OCI-LY7 (cell line): ENCODE measurements around the gene APOBEC3A. TPM values are rescaled to one million over a fixed set of nuclear protein-coding genes. Genes with fewer than 3 reads are reported as not detected.

Experiments
- BruUV-seq: library from RNA; stranded (reverse); fragments of 400-500 nt; replicated peaks from 2 replicates; lab custom pipeline; 2021; lab: Mats Ljungman, UMichigan
- CTCF ChIA-PET: fragments of 300-600 bp; sonication (Branson Sonifier 250); formaldehyde crosslinking; loops from one replicate; lab custom pipeline; 2022; ENCODE audit warnings: antibody characterized with exemption; ENCODE audit not compliant: unreplicated experiment; lab: Charles Lee
- POLR2A ChIA-PET: fragments of 300-600 bp; sonication (Branson Sonifier 250); formaldehyde crosslinking; loops from one replicate; lab custom pipeline; 2022; ENCODE audit warnings: antibody characterized with exemption; lab: Charles Lee
- DNase-seq: peaks from one replicate; pipeline ENCODE4 v3.0.0-alpha.2; 2015; ENCODE audit warnings: low spot score
- H2AFZ ChIP-seq: fragments of 200-600 bp; sonication (generic), shearing (Covaris generic); 2 replicates; pipeline ENCODE4 v1.6.1; 2014; ENCODE audit warnings: mild to moderate bottlenecking, antibody characterized with exemption, low read length, moderate library complexity
- H3K27ac ChIP-seq: fragments of 200-600 bp; sonication (generic); 2 replicates; pipeline ENCODE4 v1.5.1; 2014; ENCODE audit warnings: mixed run types, low read depth, mild to moderate bottlenecking, moderate library complexity, low read length, inconsistent platforms; ENCODE audit not compliant: poor library complexity, severe bottlenecking
- H3K36me3 ChIP-seq: fragments of 200-600 bp; sonication (generic); 2 replicates; pipeline ENCODE4 v1.6.1; 2014; ENCODE audit warnings: mild to moderate bottlenecking, antibody characterized with exemption, low read length, moderate library complexity, mixed read lengths; ENCODE audit not compliant: insufficient read depth
- H3K4me1 ChIP-seq: fragments of 200-600 bp; sonication (generic); 2 replicates; pipeline ENCODE4 v1.5.1; 2014; ENCODE audit warnings: mild to moderate bottlenecking, low read length; ENCODE audit not compliant: insufficient read depth, poor library complexity, severe bottlenecking
- H3K4me2 ChIP-seq: fragments of 200-600 bp; sonication (generic); 2 replicates; pipeline ENCODE4 v1.6.1; 2014; ENCODE audit warnings: mild to moderate bottlenecking, low read length
- H3K4me3 ChIP-seq: fragments of 200-600 bp; sonication (generic); 2 replicates; pipeline ENCODE4 v1.5.1; 2014; ENCODE audit warnings: mild to moderate bottlenecking, low read depth, low read length; ENCODE audit not compliant: poor library complexity, severe bottlenecking
- H3K79me2 ChIP-seq: fragments of 200-600 bp; sonication (generic); 2 replicates; pipeline ENCODE4 v1.6.1; 2016; ENCODE audit warnings: low read depth, mild to moderate bottlenecking, low read length, moderate library complexity, mixed read lengths; ENCODE audit not compliant: insufficient read depth
- H3K9me2 ChIP-seq: fragments of 200-600 bp; sonication (generic); 2 replicates; pipeline ENCODE4 v1.6.1; 2016; ENCODE audit warnings: mild to moderate bottlenecking, low read length, mixed read lengths; ENCODE audit not compliant: insufficient read depth
- H3K9me3 ChIP-seq: fragments of 200-600 bp; sonication (generic); 2 replicates; pipeline ENCODE4 v1.6.1; 2014; ENCODE audit warnings: mild to moderate bottlenecking, mixed run types, low read length, mixed read lengths
- H4K20me1 ChIP-seq: fragments of 200-600 bp; sonication (generic); 2 replicates; pipeline ENCODE4 v1.6.1; 2014; ENCODE audit warnings: mild to moderate bottlenecking, antibody characterized with exemption, low read length, moderate library complexity, mixed read lengths; ENCODE audit not compliant: insufficient read depth
- EZH2phosphoT487 ChIP-seq: fragments of 200-600 bp; sonication (generic); IDR thresholded peaks from 2 replicates; pipeline ENCODE4 v1.6.1; 2018; ENCODE audit warnings: low read depth, borderline replicate concordance, mild to moderate bottlenecking, mixed run types, antibody characterized with exemption, low read length, moderate library complexity, mixed read lengths
- intact Hi-C: fragments of 100-400 bp; cut with micrococcal nuclease; formaldehyde crosslinking; loops from one replicate; pipeline ENCODE4 v1.10.0; 2022; ENCODE audit not compliant: unreplicated experiment
- total RNA-seq, 2 experiments: library from RNA; depleted of rRNA in 1 of 2; stranded (reverse); fragments of >200 nt in 1 of 2; shearing (Covaris generic) in 1 of 2; gene quantifications; 2 replicates each; pipeline ENCODE4 v1.2.3, GENCODE V29; 2014 to 2022
- TF ChIP-seq, protein P1 (sequence below): fragments of 200-600 bp; sonication (generic); conservative IDR thresholded peaks from 2 replicates; pipeline ENCODE4 v1.5.1; 2014; ENCODE audit warnings: mild to moderate bottlenecking, antibody characterized with exemption, low read length, moderate library complexity, mixed read lengths

APOBEC3A gene
- total RNA-seq, 2 experiments from 2014 or later, result not detected

DNA sequence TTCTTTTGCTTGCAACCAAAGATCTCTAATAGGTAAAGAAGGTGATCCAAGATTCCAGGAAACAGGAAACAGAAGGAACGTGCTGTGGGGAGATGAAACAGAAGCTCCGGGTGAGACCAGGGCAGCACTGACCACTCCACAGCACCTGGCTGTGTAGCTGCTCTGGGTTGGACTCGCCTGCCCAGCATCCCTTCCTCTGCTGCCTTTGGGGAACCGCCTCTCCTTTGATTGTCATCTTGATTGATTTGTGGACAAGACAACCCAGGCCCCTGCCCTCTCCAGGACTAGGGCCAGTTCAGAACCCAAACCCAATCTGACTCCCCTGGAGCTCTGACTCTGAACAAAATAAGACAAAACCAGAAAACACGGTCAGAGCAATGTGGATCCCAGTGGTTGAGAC, 14.7 kb upstream of the APOBEC3A start:
- no peak overlapping the region for H3K4me3 ChIP-seq
- ChIA-PET POLR2A (no interaction called here), CTCF (no interaction called here)
- no peak overlapping the region for H3K27ac ChIP-seq
- H3K79me2 ChIP-seq, result no peaks in the 10 kb centered on the region
- BruUV-seq, result no TSS peak
- no peak for DNase-seq
- TF ChIP-seq, protein P1, sequence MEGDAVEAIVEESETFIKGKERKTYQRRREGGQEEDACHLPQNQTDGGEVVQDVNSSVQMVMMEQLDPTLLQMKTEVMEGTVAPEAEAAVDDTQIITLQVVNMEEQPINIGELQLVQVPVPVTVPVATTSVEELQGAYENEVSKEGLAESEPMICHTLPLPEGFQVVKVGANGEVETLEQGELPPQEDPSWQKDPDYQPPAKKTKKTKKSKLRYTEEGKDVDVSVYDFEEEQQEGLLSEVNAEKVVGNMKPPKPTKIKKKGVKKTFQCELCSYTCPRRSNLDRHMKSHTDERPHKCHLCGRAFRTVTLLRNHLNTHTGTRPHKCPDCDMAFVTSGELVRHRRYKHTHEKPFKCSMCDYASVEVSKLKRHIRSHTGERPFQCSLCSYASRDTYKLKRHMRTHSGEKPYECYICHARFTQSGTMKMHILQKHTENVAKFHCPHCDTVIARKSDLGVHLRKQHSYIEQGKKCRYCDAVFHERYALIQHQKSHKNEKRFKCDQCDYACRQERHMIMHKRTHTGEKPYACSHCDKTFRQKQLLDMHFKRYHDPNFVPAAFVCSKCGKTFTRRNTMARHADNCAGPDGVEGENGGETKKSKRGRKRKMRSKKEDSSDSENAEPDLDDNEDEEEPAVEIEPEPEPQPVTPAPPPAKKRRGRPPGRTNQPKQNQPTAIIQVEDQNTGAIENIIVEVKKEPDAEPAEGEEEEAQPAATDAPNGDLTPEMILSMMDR, result no peak
- no peak for TF ChIP-seq EZH2phosphoT487
- H3K4me2 ChIP-seq, result no peak overlapping the region
- no peak overlapping the region for H2AFZ ChIP-seq
- H4K20me1 ChIP-seq, result no peaks in the 10 kb centered on the region
- H3K36me3 ChIP-seq, result no peaks in the 10 kb centered on the region
- no peaks in the 10 kb centered on the region for H3K9me3 ChIP-seq
- no peaks in the 10 kb centered on the region for H3K9me2 ChIP-seq
- intact Hi-C loops, result no loop called here
- H3K4me1 ChIP-seq, result no peaks in the 10 kb centered on the region

DNA sequence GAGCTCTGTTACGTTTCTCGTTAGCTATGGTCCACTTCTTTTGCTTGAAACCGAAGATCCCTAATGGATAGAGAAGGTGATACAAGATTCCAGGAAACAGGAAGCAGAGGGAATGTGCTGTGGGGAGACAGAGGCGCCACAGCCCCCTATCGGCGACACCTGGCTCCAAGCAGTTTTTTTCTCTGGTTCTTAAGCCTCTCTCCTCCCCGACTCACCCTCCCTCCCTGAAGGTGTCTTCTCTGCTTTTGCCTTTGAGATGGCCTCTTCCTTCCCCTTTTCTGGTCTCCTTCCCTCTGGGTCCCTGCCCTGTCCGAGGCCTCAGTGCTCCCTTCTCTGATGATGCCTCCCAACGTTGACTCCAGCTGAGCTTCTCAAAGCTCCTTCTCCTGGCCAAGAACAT, 14.2 kb upstream of the APOBEC3A start:
- Histone ChIP-seq H3K4me1 (no peaks in the 10 kb centered on the region), H3K9me3 (no peaks in the 10 kb centered on the region), H3K4me3 (no peak overlapping the region), H2AFZ (no peak overlapping the region), H3K9me2 (no peaks in the 10 kb centered on the region), H3K79me2 (no peaks in the 10 kb centered on the region), H4K20me1 (no peaks in the 10 kb centered on the region), H3K27ac (no peak overlapping the region), H3K4me2 (no peak overlapping the region), H3K36me3 (no peaks in the 10 kb centered on the region)
- no peak for TF ChIP-seq EZH2phosphoT487
- TF ChIP-seq, protein P1, result no peak
- POLR2A ChIA-PET, result no interaction called here
- intact Hi-C loops, result no loop called here
- BruUV-seq, result no TSS peak
- no peak for DNase-seq
- CTCF ChIA-PET, result no interaction called here

DNA sequence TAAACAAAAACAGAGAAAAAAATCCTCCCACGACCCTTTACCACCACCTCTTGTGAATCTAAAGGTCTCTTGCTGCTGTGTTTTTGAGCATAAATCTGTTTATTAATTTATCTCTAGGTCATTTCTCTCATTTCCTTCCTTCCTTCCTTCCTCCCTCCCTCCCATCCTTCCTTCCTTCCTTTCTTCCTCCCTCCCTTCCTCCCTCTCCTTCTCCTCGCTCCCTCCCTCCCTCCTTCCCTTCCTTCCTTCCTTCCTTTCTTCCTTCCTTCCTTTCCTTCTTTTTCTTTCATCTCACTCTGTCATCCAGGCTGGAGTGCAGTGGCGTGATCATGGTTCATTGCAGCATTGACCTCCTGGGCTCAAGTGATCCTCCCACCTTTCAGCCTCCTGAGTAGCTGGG, 13.5 kb upstream of the APOBEC3A start:
- Histone ChIP-seq H3K4me2 (no peak overlapping the region), H2AFZ (no peak overlapping the region), H3K4me3 (no peak overlapping the region), H4K20me1 (no peaks in the 10 kb centered on the region), H3K27ac (no peak overlapping the region), H3K79me2 (no peaks in the 10 kb centered on the region), H3K9me2 (no peaks in the 10 kb centered on the region), H3K36me3 (no peaks in the 10 kb centered on the region), H3K9me3 (no peaks in the 10 kb centered on the region), H3K4me1 (no peaks in the 10 kb centered on the region)
- DNase-seq, result no peak
- CTCF ChIA-PET, result no interaction called here
- POLR2A ChIA-PET, result no interaction called here
- TF ChIP-seq, protein P1, result no peak
- TF ChIP-seq EZH2phosphoT487, result no peak
- no TSS peak for BruUV-seq
- intact Hi-C loops, result no loop called here
